HG02759 (cell line): Measurements from ENCODE around the gene TSEN2.
"Not testable (repeated sequence)": the region's sequence is repeated elsewhere in the genome, so short reads cannot be mapped to it uniquely, and the experiment has no call there.

Source experiments
- ATAC-seq: cut with Tn5 transposase; IDR thresholded peaks from one replicate; pipeline ENCODE4 v1.9.1; 2021; ENCODE audit warnings: mild to moderate bottlenecking, moderate library complexity; ENCODE audit not compliant: unreplicated experiment

The TSEN2 gene

GRCh38 chr3:12471241-12471640 is 13.0 kb upstream of the TSEN2 start:
- no peak for ATAC-seq

DNA sequence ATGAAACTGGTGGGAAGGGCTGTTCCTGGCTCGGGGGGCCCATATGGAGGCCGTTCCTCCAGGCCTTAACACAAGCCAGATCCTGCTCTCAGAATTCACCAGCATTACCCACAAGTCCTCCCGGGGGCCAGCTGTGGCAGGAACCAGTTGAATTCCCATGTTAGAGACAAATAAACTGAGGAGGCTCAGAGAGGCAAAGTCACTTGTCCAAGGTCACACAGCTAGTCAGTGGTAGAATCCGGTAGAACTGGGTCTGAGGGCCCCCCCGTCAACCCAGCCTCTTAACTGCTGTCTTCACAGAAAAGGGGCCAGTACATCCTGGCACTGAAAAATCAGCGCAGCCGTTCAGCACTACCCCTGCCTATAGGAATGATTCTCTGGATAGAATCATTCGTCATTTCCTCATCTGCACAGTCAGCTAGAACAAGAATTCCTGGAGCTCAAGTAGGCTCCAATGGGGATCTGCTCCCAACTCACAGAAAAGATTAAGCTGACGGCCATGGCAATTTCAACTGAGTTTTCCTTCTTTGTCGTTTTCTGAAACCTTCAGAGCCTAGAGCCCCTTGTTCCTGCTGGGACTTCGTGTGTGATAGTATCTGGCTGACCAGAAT is 12.2 kb upstream of the TSEN2 start:
- ATAC-seq, result no peak

- ATAC-seq, result no peak
Measured at GRCh38 chr3:12472796-12473195, 11.5 kb upstream of the TSEN2 start.

- ATAC-seq, result no peak
Measured at GRCh38 chr3:12473511-12473910, 10.8 kb upstream of the TSEN2 start.

DNA sequence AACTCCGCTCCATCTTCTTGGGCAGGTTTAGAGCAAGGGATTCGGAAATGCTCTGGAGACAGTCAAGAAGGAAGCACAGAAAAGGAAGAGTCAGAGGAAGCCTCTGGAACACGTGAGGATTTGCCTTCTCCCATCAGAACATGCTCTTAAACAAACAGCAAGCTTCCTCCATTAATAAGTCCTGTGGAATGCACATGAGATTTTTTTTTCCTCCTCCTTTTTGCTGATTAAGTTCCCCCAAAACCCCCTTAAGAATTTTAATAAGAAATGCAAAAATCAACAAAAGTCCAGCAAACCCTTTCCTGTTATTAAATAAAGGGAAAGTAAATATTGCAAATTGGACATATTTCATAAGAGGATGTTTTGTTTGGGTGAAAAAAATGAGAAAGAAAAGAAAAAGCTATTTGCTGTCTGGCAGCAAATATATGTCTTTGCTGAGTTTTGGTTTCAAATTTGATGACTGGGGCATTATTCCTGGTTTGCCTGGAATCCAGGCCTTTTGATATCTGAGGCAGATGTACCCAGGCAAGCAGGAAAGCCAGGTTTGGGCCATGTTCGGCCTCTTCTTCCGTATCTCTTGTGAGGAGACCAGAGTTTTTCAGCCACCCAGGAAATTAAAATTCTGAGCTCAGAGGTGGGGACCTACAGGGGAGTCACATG is 7.9 kb upstream of the TSEN2 start:
- no peak for ATAC-seq

- no peak for ATAC-seq
Measured at GRCh38 chr3:12477256-12477655, 7.0 kb upstream of the TSEN2 start.

- ATAC-seq, result no peak
Measured at GRCh38 chr3:12478326-12478725, 6.0 kb upstream of the TSEN2 start.

DNA sequence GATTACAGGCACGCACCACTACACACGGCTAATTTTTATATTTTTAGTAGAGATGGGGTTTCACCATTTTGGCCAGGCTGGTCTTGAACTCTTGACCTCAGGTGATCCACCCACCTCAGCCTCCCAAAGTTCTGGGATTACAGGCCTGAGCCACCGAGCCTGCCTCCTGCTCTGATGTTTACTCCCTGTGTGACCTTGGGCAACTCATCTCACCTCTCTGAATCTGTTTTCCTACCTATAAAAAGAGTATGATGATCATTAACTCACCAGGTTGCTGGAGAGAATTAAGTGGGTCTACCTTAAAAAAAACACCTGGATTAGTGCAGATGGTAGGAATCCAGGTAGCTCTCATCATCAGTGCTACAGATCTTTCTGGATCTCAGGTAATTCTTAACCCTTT is 5.1 kb upstream of the TSEN2 start:
- ATAC-seq, result not testable (repeated sequence)

- ATAC-seq, result no peak
Measured at GRCh38 chr3:12479919-12480427, 4.3 kb upstream of the TSEN2 start.

- no peak for ATAC-seq
Measured at GRCh38 chr3:12483410-12483809, 870 bp upstream of the TSEN2 start.

DNA sequence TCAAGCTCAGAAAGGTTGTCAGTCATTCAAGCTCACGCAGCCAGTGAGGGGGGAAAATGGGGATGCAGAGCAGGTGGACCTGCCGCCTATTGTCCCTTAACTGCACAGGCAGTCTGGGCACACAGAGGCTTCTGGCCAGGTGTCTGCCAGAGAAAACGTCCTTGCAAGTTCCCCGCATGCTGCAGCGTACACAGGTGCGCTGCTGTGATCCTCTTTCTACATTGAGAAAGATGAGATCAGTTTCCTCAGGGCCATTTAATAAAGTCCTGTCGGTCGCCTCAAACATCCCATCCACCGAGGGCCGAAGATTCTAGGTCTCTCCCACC is 445 bp upstream of the TSEN2 start:
- ATAC-seq, result no peak

- ATAC-seq, result no peak
Measured at GRCh38 chr3:12484983-12485327, 675 bp downstream of the TSEN2 start.

DNA sequence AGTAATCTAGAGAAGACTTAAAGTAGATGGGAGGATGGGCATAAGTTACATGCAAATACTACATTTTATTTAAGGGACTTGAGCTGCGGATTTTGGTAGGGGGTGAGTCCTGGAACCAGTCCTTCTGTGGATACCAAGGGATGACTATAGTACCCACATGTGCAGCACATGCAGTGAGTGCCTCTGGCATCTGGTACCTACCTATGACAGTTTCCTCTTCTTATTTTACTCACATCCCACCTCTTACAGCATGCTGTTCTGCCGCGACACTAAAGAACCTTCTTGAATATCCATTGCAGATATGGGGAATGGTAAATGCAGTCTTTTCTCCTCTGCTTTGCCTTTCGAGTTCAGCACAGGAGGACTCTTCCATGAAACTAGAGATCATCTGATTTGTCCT is 1.7 kb downstream of the TSEN2 start:
- no peak for ATAC-seq

DNA sequence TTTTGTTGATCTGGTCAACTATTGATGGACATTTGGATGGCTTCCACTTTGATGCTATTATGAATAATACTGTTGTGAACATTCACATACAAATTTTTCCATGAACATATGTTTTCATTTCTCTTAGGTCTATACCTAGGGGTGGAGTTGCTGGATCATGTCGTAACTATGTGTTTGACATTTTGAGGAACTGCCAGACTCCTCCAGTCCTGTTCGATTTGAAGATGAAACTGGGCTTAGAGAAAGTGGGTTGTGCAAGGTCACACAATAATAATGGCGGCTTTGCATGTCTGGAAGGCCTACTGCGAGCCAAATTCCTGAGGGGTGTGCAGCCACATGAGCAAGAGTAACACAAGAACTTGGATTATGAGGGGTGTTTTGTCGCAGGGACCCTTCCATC is 2.6 kb downstream of the TSEN2 start:
- no peak for ATAC-seq

DNA sequence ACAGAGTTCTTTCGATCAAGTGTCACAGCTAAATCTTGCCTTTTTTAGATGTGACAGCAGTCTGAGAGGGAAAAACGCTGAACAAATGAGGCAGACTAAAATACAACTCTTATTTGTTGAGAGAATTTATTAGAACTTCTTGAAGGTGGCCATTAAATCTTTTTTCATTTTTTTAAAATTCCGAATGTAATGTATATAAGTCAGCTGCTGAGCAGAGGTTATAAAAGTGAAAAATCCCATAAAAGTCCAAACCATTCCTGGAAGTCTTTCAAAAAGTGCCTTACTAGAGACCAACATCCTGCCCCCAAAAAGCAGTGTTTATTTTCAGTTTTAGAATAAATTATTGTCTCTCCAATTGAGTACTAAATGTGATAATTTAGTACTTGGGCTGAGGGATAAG is 3.1 kb downstream of the TSEN2 start:
- ATAC-seq, result no peak

- no peak for ATAC-seq
Measured at GRCh38 chr3:12487786-12488185, 3.5 kb downstream of the TSEN2 start.

- no peak for ATAC-seq
Measured at GRCh38 chr3:12489368-12489767, 5.1 kb downstream of the TSEN2 start.

GRCh38 chr3:12489832-12490231 is 5.6 kb downstream of the TSEN2 start:
- ATAC-seq, result no peak

DNA sequence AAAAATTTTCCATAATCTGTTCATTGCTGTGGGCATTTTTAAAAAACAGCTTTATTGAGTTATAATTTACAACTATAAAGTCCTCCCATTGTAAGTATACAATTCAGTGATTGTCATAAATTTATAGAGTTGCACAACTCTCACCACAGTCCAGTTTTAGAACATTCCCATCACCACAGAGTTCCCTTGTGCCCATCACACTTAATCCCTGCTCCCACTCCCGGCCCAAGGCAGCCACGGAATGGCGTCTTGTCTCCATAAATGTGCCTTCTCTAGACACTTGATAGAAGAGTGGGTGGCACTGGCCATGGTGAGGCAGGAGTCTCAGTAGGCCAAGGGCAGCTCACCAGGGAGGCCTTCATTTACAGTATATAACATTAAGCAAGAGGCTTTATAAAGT is 6.3 kb downstream of the TSEN2 start:
- no peak for ATAC-seq

GRCh38 chr3:12495749-12496452 is 11.6 kb downstream of the TSEN2 start:
- ATAC-seq, result no peak

- ATAC-seq, result no peak
Measured at GRCh38 chr3:12496453-12496761, 12.1 kb downstream of the TSEN2 start.

DNA sequence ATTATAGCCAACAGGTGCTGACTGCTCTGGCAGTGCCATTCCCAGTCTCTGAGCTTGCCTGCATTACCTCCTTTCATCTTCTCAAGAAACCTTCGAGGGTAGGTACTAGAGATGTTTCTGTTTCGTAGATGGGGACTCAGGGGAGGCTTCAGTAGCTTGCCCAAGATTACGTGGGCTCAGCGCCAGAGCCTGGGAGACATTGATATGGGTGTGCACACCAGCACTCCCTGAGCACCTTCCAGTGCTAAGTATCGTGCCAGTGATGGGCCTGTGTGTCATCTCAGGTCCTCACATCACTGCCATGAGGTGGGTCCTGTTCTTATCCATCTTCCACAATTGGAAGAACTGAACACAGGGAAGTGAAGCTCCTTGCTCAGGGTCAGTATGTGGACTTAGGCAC is 15.2 kb downstream of the TSEN2 start:
- ATAC-seq, result no peak
